HT1080 (cell line): Measurements from ENCODE around the gene KLHL40. TPM values are rescaled to one million over a fixed set of nuclear protein-coding genes. Genes with fewer than 3 reads are reported as not detected.
"Not testable (repeated sequence)": the region's sequence is repeated elsewhere in the genome, so short reads cannot be mapped to it uniquely, and the experiment has no call there.

ENCODE experiments used
- DNase-seq: peaks from one replicate; pipeline ENCODE4 v3.0.0-alpha.2; 2015; ENCODE audit warnings: low read depth
- total RNA-seq: library from RNA; depleted of rRNA; stranded (reverse); fragments of >200 nt; shearing (Covaris generic); gene quantifications from 2 replicates; pipeline ENCODE4 v1.2.3, GENCODE V29; 2014

Gene KLHL40
- total RNA-seq, 1 experiment from 2014 or later = not detected

GRCh38 chr3:42717306-42717705, 32.0 kb downstream of the KLHL40 start:
- no peak for DNase-seq

- DNase-seq = no peak
Measured at GRCh38 chr3:42718338-42718737, 33.0 kb downstream of the KLHL40 start.

GRCh38 chr3:42719002-42719401, 33.7 kb downstream of the KLHL40 start:
- DNase-seq = no peak

- no peak for DNase-seq
Measured at GRCh38 chr3:42720126-42720525, 34.8 kb downstream of the KLHL40 start.

GRCh38 chr3:42721690-42722089, 36.4 kb downstream of the KLHL40 start:
- DNase-seq = no peak

GRCh38 chr3:42722442-42722841, 37.1 kb downstream of the KLHL40 start:
- DNase-seq = not testable (repeated sequence)

GRCh38 chr3:42723219-42723618, 37.9 kb downstream of the KLHL40 start:
- no peak for DNase-seq

GRCh38 chr3:42725454-42725853, 40.1 kb downstream of the KLHL40 start:
- no peak for DNase-seq

- DNase-seq = no peak
Measured at GRCh38 chr3:42728056-42728455, 42.7 kb downstream of the KLHL40 start.

GRCh38 chr3:42728668-42729364, 43.5 kb downstream of the KLHL40 start:
- DNase-seq = no peak

- no peak for DNase-seq
Measured at GRCh38 chr3:42729404-42730145, 44.2 kb downstream of the KLHL40 start.

- no peak for DNase-seq
Measured at GRCh38 chr3:42730294-42730693, 45.0 kb downstream of the KLHL40 start.

- no peak for DNase-seq
Measured at GRCh38 chr3:42730706-42731420, 45.5 kb downstream of the KLHL40 start.

- DNase-seq = no peak
Measured at GRCh38 chr3:42731476-42732195, 46.3 kb downstream of the KLHL40 start.

GRCh38 chr3:42732196-42732828, 47.0 kb downstream of the KLHL40 start:
- no peak for DNase-seq

- DNase-seq = no peak
Measured at GRCh38 chr3:42732829-42733459, 47.6 kb downstream of the KLHL40 start.

GRCh38 chr3:42733501-42734262, 48.3 kb downstream of the KLHL40 start:
- DNase-seq = no peak

GRCh38 chr3:42734263-42734860, 49.0 kb downstream of the KLHL40 start:
- no peak for DNase-seq

- DNase-seq = no peak
Measured at GRCh38 chr3:42735019-42735418, 49.7 kb downstream of the KLHL40 start.
